Mesodermal cell (in vitro differentiated cells): ENCODE measurements around the gene NKAIN2.

Experiments used
- H3K27ac ChIP-seq: 2 replicates; pipeline ENCODE4 v1.7.0; 2013; ENCODE audit warnings: mild to moderate bottlenecking, low read depth, low read length, moderate library complexity; ENCODE audit not compliant: severe bottlenecking
- H3K36me3 ChIP-seq: 2 replicates; pipeline ENCODE4 v1.7.1; 2013; ENCODE audit warnings: mild to moderate bottlenecking, low read length, moderate library complexity; ENCODE audit not compliant: control insufficient read depth, insufficient read depth
- H3K4me1 ChIP-seq: one replicate; pipeline ENCODE4 v1.7.1; 2013; ENCODE audit warnings: mild to moderate bottlenecking, low read length; ENCODE audit not compliant: insufficient read depth, control insufficient read depth, poor library complexity, severe bottlenecking
- H3K4me3 ChIP-seq: 2 replicates; pipeline ENCODE4 v1.7.0; 2013; ENCODE audit warnings: low read length, control low read depth, mild to moderate bottlenecking; ENCODE audit not compliant: insufficient read depth, poor library complexity, severe bottlenecking; ENCODE audit errors: extremely low read depth
- H3K9me3 ChIP-seq: 2 replicates; pipeline ENCODE4 v1.7.1; 2013; ENCODE audit warnings: mild to moderate bottlenecking, low read length, moderate library complexity; ENCODE audit not compliant: control insufficient read depth
- WGBS, 2 experiments: methylation state at CpG; one replicate each; pipeline ENCODE4 v1.1.5; 2013; ENCODE audit warnings: missing lambda C conversion rate in 2 of 2; ENCODE audit not compliant: insufficient coverage in 2 of 2; 5-methylcytosine and 5-hydroxymethylcytosine counted together

NKAIN2 gene

DNA sequence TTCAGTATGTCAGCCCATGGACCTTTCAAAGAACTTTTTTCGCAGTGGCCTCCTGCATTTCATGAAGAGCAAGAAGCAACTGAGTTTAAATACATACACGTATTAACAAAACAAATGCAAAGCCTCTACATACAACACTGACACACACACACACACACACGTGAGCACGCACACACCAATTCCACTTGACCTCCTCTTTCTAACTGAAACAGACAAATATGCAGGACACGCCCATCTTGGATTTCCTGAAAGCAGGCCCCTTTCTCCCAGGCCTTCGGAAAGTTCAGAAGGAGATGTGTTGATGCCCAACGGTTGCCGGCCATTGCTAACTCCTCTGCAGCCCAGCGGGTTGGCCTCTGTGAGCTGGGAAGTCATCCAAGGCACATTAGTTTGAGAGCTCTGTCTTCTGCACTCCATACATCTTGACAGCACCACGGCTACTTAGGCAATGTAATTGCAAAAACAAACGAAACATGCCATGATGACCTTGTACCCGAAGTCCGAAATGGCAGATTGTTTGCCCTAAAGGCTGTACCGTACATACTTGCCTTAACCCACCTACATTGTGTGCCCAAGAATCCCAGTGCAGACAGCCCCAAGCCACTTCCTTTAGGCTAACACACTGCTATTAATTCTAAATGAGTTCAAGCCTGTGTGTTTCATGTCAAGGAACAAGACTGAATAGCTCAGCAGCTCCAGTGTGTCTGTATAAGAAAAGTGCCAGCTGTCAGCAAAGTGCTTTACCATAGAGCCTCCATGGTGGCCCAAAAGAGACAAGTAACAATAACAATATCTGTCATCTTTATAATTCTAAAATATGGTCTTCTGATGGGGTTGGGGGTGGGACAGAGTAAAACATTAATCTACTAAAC is 1019.8 kb downstream of the NKAIN2 start:
- Histone ChIP-seq H3K9me3 (no peaks in the 10 kb centered on the region), H3K27ac (no peak overlapping the region), H3K4me1 (no peaks in the 10 kb centered on the region), H3K4me3 (no peak overlapping the region), H3K36me3 (no peaks in the 10 kb centered on the region)
- 90 to 91% methylated on average over 13 to 14 of the region's 14 CpGs for WGBS, 2 experiments

DNA sequence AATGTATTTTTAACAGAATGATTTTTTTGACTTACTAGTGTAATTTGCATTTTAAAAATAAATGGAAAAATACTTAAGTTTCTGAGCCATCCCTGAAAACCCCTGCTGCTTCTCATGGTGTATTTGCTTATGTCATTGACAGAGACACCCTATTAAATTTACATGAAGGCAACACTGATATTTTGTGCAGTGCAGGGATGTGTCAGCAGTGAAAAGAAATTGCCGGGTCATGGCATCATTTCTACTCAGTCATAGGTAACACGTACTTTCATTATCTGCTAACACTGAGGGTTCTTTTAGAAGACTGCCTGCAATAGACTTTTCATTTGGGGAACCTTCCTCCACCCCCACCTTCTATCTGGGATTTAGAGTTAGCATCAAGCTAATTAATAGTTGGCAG is 1021.9 kb downstream of the NKAIN2 start:
- no peak overlapping the region for H3K4me3 ChIP-seq
- no peaks in the 10 kb centered on the region for H3K9me3 ChIP-seq
- WGBS, 2 experiments, result 100% methylated on average over 1 of the region's 2 CpGs; no CpG with 5 or more reads in 1 of the 2 experiments
- no peaks in the 10 kb centered on the region for H3K4me1 ChIP-seq
- H3K36me3 ChIP-seq, result no peaks in the 10 kb centered on the region
- H3K27ac ChIP-seq, result no peak overlapping the region

DNA sequence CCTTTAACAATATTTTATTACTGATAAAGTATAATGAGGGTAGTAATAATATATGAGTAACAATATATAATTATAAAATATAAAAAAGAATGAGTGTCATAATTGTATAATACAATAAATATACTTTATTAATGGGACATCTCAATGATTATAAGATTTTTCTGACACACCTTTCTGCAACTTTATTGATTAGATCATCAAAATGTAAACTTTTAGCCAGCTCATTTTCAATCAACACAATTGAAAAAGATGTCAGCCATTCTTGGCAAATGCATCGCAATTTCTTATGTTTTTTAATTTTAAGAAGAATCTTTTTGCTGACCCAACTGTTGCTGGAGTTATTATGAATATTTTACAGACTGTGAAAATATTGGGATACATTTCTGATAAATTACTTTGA is 1026.2 kb downstream of the NKAIN2 start:
- no peak overlapping the region for H3K4me3 ChIP-seq
- peaks cover 6% of the 10 kb centered on the region for H3K4me1 ChIP-seq
- no peaks in the 10 kb centered on the region for H3K36me3 ChIP-seq
- no CpG with 5 or more reads among the region's 1 CpG for WGBS, 2 experiments
- H3K27ac ChIP-seq, result no peak overlapping the region
- no peaks in the 10 kb centered on the region for H3K9me3 ChIP-seq

DNA sequence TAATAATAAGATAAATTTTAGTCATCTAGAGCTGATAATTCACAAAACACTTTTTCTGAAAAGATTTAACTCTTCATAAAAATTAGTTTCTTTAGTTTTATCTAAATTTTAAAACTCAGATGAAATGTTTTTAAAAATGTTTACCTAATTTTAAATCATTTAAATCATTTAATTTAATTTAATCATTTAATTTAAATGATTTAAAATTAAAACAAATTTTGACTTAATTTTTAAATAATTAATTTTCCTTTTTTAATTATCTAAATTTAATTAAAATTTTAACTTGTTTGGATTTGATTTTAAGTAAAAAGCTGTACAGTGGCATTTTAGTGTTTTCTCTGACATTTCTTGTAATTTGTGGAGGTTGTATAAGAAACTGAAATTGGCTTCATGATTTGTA is 1026.8 kb downstream of the NKAIN2 start:
- H3K27ac ChIP-seq, result no peak overlapping the region
- no peak overlapping the region for H3K4me3 ChIP-seq
- peaks cover 6% of the 10 kb centered on the region for H3K4me1 ChIP-seq
- H3K9me3 ChIP-seq, result no peaks in the 10 kb centered on the region
- no peaks in the 10 kb centered on the region for H3K36me3 ChIP-seq

DNA sequence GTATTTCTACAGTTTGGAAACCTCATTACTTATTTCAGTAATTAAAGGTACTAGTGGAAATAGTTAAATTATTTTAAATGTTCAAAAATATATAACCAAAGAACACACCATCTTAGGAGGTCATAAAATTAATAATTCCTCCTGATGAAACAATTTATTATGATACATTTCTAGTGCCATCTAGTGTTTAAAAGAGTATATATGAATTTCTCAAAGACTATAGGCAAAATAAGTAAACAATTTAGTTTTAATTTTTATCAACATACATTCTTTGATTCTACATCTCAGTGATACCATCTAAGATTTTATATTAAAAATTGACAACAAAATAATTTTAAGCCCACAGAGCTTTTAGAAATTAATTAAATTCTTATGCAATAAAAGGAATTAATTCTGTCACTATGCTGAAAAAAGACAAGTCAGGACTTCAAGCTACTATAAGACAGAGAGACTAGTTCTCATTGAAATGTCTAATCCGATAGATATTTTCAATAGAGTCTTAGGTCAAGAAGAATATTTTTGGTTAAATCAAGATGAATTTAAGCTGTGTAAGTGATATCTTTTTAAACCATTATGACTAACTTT is 1050.8 kb downstream of the NKAIN2 start:
- no CpG with 5 or more reads among the region's 1 CpG for WGBS, 2 experiments
- Histone ChIP-seq H3K4me1 (no peaks in the 10 kb centered on the region), H3K9me3 (no peaks in the 10 kb centered on the region), H3K36me3 (no peaks in the 10 kb centered on the region), H3K27ac (no peak overlapping the region), H3K4me3 (no peak overlapping the region)

DNA sequence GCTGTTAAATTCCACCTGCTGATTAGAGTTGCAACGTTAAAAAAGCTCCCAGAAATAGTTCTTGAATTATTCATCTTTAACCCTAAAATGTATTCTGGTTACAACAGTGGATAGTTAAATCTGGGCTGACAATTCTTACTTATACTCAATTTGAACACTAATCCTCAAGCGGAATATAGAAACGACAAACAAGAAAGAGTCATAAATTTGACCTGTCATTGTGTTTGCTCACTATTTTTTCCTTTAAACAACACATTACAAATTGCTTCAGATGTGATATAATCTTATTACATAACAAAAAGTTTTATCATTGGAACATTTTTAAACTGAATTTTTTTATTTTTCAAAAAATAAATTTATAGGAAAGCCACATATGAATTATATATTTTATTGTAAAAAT is 1054.1 kb downstream of the NKAIN2 start:
- H3K27ac ChIP-seq, result no peak overlapping the region
- no CpG with 5 or more reads among the region's 3 CpGs for WGBS, 2 experiments
- no peaks in the 10 kb centered on the region for H3K36me3 ChIP-seq
- no peaks in the 10 kb centered on the region for H3K4me1 ChIP-seq
- no peaks in the 10 kb centered on the region for H3K9me3 ChIP-seq
- no peak overlapping the region for H3K4me3 ChIP-seq

DNA sequence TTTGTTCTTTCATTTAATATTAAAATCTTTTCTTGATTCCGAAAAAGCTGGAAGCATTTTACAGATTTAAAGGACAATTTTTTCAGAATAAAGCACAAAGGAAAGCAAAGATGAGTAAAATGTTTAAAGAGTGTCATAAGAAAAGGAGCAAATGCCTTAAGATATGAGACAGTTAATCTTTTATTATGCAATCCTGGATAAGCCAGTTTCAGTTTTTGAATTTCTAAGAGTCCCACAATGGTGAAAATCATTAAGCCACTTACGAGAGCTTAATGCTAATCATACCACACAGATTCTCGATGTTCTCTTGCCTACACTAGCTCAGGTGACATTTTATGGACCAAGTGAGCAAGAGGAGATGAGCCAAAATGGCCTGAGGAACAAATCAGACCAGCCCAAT is 1054.9 kb downstream of the NKAIN2 start:
- H3K4me1 ChIP-seq, result no peaks in the 10 kb centered on the region
- no peak overlapping the region for H3K27ac ChIP-seq
- no peaks in the 10 kb centered on the region for H3K9me3 ChIP-seq
- H3K36me3 ChIP-seq, result no peaks in the 10 kb centered on the region
- 100% methylated on average over 2 of the region's 3 CpGs; no CpG with 5 or more reads in 1 of the 2 experiments for WGBS, 2 experiments
- H3K4me3 ChIP-seq, result no peak overlapping the region

- Histone ChIP-seq H3K36me3 (no peaks in the 10 kb centered on the region), H3K9me3 (no peaks in the 10 kb centered on the region), H3K4me1 (no peaks in the 10 kb centered on the region), H3K27ac (no peak overlapping the region), H3K4me3 (no peak overlapping the region)
- no CpG with 5 or more reads among the region's 1 CpG for WGBS, 2 experiments
Measured at GRCh38 chr6:124859366-124859765, 1055.7 kb downstream of the NKAIN2 start.

GRCh38 chr6:124866040-124866439 is 1062.4 kb downstream of the NKAIN2 start:
- Histone ChIP-seq H3K4me3 (no peak overlapping the region), H3K36me3 (no peaks in the 10 kb centered on the region), H3K9me3 (no peaks in the 10 kb centered on the region), H3K4me1 (no peaks in the 10 kb centered on the region), H3K27ac (no peak overlapping the region)
- 83% methylated on average over 1 of the region's 1 CpG; no CpG with 5 or more reads in 1 of the 2 experiments for WGBS, 2 experiments

GRCh38 chr6:124867121-124867520 is 1063.5 kb downstream of the NKAIN2 start:
- WGBS, 2 experiments, result 60 to 100% methylated on average over 1 of the region's 1 CpG
- no peak overlapping the region for H3K27ac ChIP-seq
- H3K4me1 ChIP-seq, result no peaks in the 10 kb centered on the region
- H3K9me3 ChIP-seq, result no peaks in the 10 kb centered on the region
- H3K4me3 ChIP-seq, result no peak overlapping the region
- H3K36me3 ChIP-seq, result no peaks in the 10 kb centered on the region

GRCh38 chr6:124868481-124868880 is 1064.8 kb downstream of the NKAIN2 start:
- no peaks in the 10 kb centered on the region for H3K4me1 ChIP-seq
- 83% methylated on average over 1 of the region's 1 CpG; no CpG with 5 or more reads in 1 of the 2 experiments for WGBS, 2 experiments
- H3K27ac ChIP-seq, result no peak overlapping the region
- no peaks in the 10 kb centered on the region for H3K9me3 ChIP-seq
- H3K36me3 ChIP-seq, result no peaks in the 10 kb centered on the region
- H3K4me3 ChIP-seq, result no peak overlapping the region
